TTC549 (cell line): ENCODE data around the gene RGS3.
A peak's percentile ranks its signal among the peaks of the same experiment; 100 is the strongest.

Source experiments
- FAIRE-seq: peaks from 2 replicates; lab custom pipeline; 2012; peaks lifted over from hg19 to GRCh38; lab: Jason Lieb, UNC

RGS3 gene

DNA sequence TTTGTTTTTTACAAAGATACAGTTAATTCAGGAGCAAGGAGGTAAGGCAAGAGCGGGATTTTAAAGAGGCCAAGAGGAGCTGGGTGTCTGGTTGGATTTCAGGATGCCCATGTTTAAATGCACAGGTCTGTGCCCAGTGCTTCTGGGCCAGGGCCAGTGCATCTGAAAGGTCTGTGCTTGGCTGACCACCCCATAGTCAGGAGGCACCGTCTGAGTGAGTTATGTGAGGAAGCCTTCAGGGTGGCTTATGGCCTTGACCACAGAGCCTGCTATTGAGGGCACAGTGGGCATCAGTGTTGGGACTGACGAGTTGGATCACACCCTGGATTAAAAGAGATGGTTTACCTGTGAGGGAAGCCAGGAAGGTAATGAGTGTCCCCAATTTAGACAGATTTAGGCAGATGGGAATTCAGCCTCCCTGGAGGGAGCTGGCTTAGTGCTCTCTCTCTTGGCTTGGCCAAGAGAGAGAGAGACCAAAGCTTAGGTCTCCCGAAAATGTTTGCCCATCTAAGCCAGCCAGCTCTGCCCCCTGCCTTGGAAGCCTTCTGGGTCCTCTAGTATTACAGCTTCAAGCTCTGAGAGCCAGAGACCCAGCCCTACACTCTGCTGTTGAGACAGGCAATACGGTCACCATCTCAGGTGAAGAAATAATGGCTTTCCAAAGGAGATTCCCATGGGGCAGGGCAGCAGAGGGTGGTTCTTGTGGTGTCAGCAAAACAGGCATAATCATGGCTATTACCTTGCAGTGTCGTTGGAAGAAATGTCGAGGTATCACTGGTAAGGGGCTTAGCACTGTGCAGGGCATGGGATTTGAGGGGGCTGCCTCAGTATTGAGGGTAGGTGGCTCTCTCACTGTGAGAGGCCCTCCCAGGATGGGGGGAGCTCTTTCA is 68.6 kb downstream of the RGS3 start:
- FAIRE-seq = no peak

- no peak for FAIRE-seq
These were observed 69.3 kb downstream of the RGS3 start for GRCh38 chr9:113532809-113533190.

DNA sequence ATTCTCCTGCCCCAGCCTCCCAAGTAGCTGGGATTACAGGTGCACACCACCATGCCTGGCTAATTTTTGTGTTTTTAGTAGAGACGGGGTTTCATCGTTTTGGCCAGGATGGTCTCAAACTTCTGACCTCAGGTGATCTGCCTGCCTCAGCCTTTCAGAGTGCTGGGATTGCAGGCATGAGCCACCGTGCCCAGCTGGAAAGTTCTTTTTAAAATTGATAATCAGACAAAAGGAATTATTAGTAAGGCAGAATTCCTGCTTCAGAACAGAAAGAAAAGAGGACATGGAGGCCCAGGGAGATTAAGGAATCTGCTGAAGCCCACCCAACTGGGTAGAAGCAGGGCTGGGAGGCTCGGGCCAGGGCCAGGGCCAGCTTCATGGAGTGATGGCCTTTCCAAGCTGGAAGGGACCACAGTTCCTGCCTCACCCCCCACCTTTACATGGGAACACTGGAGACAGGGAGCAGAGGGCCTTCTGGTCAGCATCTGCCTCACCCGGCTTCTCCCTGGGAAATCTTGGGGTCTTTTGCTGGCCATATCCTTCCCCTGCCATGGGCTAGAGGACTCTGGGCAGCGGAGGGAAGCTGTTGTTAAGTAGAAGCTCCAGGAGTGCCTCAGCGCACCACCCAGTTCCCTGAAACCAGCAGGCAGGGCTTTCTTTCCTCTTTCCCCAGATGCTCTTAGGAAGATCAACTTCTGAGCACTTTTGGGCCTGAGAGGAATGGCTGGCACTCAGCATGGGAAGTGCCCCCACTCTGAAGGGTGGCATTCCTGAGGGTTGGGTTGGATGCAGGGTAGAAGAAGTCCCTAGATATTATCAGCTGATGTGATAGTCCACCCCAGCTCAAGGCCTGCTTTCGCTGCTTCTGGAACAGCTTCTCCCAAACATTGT is 70.1 kb downstream of the RGS3 start:
- no peak for FAIRE-seq

GRCh38 chr9:113535756-113536155 is 72.2 kb downstream of the RGS3 start:
- FAIRE-seq = no peak

DNA sequence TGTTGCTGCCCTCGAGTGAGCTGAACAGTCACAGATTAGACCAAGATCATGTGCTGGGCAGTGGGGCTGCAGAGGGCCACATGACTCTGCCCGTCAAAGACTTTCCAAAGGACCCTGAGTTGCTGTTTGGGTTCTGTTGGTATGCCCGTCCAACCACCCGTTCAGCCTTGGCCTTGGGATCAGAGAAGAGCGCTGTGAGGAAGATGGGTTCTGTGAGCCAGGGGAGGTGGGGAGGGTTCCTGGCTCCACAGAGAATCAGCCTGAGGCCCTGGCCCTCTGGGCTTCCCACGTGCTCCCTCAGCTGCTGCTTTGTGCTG is 72.6 kb downstream of the RGS3 start:
- FAIRE-seq = no peak

- FAIRE-seq = no peak
These were observed 73.1 kb downstream of the RGS3 start for GRCh38 chr9:113536483-113537228.

- FAIRE-seq = no peak
These were observed 73.8 kb downstream of the RGS3 start for GRCh38 chr9:113537229-113537810.

DNA sequence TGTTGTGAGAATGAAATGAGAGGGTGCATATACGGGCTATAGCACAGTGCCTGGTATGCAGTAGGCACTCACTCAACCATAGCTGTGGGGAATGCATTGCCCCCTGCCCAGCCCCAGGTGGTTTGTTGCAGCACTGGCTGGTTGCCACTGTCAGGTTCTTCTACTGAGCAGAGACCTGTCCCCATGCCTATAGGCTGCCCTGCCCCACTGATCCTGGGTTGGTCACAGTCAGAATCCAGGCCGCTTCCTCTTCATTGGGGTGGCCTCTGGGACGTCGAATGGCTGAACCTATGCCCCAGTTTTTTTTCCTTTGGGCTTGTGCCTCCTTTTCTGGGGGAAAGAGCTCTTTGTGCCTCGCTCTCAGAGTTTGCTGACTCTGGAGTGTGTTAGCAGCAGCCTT is 74.6 kb downstream of the RGS3 start:
- FAIRE-seq = no peak

GRCh38 chr9:113538701-113539430 is 75.3 kb downstream of the RGS3 start:
- FAIRE-seq = no peak

GRCh38 chr9:113540466-113540865 is 76.9 kb downstream of the RGS3 start:
- FAIRE-seq = no peak

GRCh38 chr9:113541019-113541900 is 77.7 kb downstream of the RGS3 start:
- FAIRE-seq = peak; percentile 95

- FAIRE-seq = no peak
These were observed 78.5 kb downstream of the RGS3 start for GRCh38 chr9:113542006-113542405.

DNA sequence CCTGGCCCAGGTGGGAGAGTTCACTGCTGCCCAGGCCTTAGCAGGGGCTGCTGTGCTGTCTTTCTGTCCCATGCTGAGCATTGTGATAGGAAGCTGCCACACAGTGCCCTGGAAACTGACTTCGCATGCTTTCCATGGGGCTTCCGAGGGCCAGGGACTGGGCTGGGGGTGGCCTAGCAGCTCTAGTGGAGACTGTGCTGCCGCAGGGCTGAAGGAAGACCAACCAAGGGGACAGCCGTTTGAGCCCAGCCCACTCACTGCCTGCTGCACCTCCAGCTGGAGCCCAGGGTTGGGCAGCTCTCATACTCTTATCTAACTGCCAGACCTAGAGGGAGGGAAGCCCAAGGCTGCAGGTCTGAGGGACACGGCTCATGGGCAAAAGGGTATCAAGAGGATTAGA is 79.2 kb downstream of the RGS3 start:
- FAIRE-seq = no peak

DNA sequence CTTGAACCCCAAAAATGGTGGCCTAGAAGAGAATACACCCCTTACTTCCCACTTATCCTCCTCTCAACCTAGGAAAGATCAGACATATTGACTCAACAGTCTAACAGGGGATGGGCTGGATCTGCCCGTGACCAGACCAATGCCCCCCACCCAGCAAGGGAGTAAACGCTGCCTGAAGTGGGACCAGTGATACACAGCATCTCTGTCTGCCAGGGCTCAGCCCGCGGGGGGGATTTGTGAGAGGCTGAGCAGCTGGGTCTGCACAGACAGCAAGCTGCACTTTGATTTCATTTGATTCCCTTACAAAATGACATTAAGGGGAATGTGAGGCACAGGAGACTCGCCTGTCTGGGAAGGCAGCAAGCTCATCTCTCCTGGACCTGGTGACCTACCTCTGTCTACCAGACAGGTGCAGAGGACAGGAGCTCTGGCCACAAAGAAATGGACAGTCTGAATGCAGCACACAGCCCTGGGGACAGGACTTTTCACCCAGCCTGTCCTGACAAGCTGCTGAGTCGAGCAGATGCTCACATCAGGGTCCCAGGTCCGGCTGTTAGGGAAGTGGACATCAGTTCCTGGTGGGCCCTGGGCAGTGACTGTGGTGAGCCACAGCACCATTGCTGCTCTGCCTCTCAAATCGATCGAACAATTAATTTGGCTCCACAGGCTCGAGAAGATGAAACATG is 79.9 kb downstream of the RGS3 start:
- no peak for FAIRE-seq

DNA sequence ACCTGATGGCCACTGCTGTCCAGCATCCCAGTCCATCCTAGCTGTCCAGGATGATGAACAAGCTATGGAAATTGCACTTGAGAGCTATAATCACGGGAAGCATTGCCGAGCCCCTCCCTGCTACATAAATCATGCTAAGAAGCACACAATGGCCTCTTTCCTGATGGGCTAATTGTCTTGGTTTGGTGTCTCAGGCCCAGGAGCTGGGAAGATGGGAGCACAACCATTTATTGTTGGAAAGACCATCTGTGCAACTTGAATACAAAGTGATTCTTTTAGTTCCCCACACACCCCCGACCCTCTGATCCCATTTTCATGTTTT is 80.4 kb downstream of the RGS3 start:
- FAIRE-seq = no peak

GRCh38 chr9:113545068-113545467 is 81.5 kb downstream of the RGS3 start:
- no peak for FAIRE-seq

DNA sequence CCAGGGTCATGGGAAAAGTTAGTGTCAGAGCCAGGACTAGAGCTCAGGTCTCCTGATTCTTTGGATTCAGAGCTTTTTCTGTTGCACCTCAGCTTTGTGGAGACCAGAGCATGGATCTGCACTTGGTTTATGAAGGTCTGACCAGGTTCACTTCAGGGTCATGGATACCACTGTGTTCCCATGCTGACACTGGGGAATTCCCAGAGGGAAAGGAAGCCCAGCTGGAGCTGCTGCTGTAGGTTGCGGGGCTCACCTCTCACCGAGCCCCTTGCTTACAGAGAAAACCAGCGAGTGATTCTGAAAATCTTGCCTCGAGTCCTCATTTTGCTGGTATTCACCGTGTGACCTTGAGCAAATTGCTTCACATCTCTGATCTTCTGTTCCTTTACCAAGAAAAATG is 83.0 kb downstream of the RGS3 start:
- no peak for FAIRE-seq

GRCh38 chr9:113547501-113547900 is 84.0 kb downstream of the RGS3 start:
- FAIRE-seq = no peak

DNA sequence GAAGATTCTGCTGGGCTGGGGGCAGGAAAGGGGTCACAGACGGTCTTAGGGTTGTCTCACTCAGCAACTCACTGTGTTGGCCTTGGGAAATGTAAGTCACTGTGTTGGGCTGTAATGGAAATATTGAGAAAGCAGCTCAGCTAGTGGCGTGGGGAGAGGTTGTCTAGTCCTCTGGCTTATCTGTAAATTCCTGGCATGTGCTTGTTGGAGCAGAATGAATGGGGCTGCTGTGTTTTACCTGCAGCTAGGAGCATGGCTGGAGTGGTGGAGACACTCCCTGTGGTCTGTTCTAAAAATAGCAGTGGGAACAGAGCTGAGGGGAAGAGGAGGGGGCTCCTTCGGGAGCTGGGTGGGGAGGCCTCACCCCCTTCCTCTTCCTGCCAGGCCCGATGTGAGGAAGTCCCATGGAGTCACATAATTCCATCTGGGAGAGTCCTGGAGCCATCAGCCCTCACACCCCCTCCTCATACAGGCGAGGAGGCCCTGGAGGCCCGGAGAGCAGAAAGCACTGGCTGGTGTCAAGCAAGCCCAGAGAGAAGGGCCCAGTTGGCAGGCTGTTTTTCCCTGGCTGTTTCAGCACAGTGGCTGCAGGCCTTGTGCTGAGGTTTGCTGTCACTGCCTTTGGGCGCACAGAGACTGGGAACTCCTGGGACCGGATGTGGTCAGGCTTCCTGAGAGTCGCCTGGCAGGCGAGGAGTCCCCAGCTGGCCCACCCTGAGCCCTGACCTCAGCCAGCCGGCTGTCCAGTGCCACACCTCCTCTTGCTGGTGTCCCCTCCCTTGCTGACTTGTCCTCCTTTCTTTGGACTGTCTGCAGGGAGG is 84.9 kb downstream of the RGS3 start:
- FAIRE-seq = no peak
